ENCODE data around the gene DCDC1. TPM values are rescaled to one million over a fixed set of nuclear protein-coding genes. Genes with fewer than 3 reads are reported as not detected.

The DCDC1 gene
- total RNA-seq, 4 donors from 2014 or later: 0.06 to 1.7 (median 0.36) TPM; not detected in 1

DNA sequence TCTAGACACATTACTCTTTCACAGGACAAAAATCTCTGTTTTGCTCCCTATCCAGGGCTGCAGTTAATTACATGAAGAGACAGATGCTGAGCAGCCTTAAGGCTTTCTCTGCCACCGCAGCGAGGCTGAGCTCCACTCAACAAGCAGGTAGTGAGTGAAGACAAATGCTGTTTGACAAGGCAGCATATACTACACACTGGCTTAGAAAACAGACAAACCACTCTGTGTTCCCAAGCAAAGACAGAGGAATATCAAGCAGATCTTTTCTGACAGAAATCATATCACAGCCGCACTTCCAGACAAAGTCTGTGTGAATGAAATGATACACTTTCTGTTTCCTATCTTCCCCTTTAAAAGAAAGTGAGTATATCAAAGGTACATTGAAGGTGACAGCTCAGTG is 368.1 kb downstream of the DCDC1 start:
- TF ChIP-seq, protein P1, sequence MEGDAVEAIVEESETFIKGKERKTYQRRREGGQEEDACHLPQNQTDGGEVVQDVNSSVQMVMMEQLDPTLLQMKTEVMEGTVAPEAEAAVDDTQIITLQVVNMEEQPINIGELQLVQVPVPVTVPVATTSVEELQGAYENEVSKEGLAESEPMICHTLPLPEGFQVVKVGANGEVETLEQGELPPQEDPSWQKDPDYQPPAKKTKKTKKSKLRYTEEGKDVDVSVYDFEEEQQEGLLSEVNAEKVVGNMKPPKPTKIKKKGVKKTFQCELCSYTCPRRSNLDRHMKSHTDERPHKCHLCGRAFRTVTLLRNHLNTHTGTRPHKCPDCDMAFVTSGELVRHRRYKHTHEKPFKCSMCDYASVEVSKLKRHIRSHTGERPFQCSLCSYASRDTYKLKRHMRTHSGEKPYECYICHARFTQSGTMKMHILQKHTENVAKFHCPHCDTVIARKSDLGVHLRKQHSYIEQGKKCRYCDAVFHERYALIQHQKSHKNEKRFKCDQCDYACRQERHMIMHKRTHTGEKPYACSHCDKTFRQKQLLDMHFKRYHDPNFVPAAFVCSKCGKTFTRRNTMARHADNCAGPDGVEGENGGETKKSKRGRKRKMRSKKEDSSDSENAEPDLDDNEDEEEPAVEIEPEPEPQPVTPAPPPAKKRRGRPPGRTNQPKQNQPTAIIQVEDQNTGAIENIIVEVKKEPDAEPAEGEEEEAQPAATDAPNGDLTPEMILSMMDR (IDR thresholded peaks at IDR 0.05): no peak
- ATAC-seq (ENCODE audit: low FRiP score) (no peak), DNase-seq (ENCODE audit: low spot score) (no peak)

DNA sequence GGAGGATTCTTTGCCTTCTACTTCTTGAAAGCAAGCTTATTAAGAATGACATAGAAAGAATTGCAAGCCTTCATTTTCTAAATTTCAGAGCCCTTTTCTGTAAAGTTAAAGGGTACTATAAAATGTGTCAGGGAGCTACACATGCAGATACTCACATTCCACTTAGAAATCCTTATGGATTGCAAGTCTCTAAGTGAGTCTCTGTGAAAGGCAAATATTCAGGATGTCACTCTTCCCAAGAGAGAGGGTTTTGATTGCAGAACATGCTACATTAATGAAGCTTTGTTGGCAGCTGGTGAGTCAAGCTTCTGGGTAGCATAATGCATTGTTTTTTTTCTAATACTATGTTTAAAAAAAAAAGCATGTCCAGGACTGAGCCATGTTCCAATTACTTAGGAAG is 369.2 kb downstream of the DCDC1 start:
- DNase-seq (ENCODE audit: low spot score): no peak
- ATAC-seq (ENCODE audit: low FRiP score): no peak
- TF ChIP-seq, protein P1 (IDR thresholded peaks at IDR 0.05): no peak

DNA sequence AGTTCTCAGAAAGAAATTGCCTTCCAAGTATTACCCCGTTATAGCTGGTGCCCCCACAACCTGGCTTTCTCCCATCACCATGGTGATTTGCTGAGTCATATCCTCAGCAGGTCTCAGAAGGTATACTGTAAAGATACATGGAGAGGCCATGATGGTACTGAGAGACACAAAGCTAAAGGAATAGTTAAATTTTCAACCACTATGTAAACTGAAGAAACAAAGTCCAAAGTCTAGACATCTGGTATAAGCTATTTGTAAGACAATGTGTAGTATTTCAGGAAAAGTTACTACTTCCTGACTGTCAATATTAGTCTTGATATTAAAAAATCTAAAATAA is 377.1 kb downstream of the DCDC1 start:
- TF ChIP-seq, protein P1 (IDR thresholded peaks at IDR 0.05): no peak
- no peak for ATAC-seq (ENCODE audit: low FRiP score)
- no peak for DNase-seq (ENCODE audit: low spot score)

DNA sequence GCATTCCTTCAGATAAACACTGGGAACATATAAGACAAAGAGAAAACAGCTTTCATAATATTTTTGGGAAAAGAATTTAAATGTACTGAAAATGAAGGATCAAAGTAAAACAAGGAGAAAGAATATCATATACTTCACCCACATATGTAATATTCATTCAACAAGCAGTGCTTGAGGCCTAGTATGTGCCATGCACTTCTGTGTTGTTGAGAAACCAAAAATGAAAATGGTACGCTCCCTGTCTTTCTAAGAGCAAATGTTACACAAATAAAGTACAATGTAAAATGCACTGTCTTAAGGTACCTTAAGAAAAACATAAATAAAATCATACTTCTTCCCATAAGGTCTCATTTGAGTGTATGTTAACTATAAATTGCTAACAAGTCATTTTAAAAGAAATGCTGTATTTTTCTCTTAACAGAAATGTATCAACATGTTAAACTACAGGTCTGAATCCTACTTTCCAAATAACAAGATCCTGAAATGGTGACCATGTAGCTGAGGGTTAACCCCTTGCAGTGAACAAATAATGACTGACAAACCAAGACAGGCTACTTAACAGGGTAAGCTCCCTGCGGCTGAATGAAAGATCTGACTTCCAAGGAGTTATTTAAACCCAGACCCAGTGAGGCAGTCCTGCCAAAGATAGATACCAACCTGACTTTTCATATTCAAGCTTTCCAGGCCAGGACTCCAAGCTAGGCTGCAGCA is 377.6 kb downstream of the DCDC1 start:
- DNase-seq (ENCODE audit: low spot score): no peak
- TF ChIP-seq, protein P1 (IDR thresholded peaks at IDR 0.05): no peak
- no peak for ATAC-seq (ENCODE audit: low FRiP score)

DNA sequence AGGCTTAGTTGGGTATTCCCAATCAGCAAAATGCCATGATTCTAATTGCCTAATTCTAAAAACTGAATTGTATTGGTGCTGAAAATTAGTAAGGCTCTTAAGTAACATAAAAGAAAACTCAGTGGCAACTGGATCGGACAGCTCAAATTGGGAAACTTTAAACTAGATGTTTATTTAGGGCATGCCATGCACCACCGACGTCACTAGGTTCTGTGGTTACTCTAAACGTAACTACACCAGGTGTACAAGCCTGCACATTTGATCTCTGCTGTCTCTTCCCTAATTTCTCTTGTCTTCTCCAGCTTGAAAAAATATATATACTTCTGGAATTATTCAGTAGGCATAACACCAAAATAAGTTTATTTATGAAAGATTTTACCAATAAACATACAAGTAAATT is 378.2 kb downstream of the DCDC1 start:
- no peak for ATAC-seq (ENCODE audit: low FRiP score)
- DNase-seq (ENCODE audit: low spot score): no peak
- TF ChIP-seq, protein P1 (IDR thresholded peaks at IDR 0.05): no peak

GRCh38 chr11:30990625-30991296 is 378.8 kb downstream of the DCDC1 start:
- TF ChIP-seq, protein P1 (IDR thresholded peaks at IDR 0.05): no peak
- DNase-seq (ENCODE audit: low spot score) (no peak), ATAC-seq (ENCODE audit: low FRiP score) (no peak)

GRCh38 chr11:30987819-30988218 is 381.7 kb downstream of the DCDC1 start:
- TF ChIP-seq, protein P1 (IDR thresholded peaks at IDR 0.05): no peak
- no peak for DNase-seq (ENCODE audit: low spot score)
- ATAC-seq (ENCODE audit: low FRiP score): no peak
